Caki2 (cell line): ENCODE measurements around the gene FGGY. TPM values are rescaled to one million over a fixed set of nuclear protein-coding genes. Genes with fewer than 3 reads are reported as not detected.

Experiments used
- DNase-seq: peaks from one replicate; pipeline ENCODE4 v3.0.0-alpha.2; 2015; ENCODE audit warnings: low read depth
- in situ Hi-C: cut with HindIII; loops from 2 replicates; pipeline ENCODE4 v1.10.0; 2016; ENCODE audit warnings: low sequenced_read_pairs, low pct_unique_long_range_greater_than_20kb, mixed read lengths
- total RNA-seq: library from RNA; depleted of rRNA; stranded (reverse); fragments of >200 nt; shearing (Covaris generic); gene quantifications from 2 replicates; pipeline ENCODE4 v1.2.3, GENCODE V29; 2014; ENCODE audit warnings: low replicate concordance

Gene FGGY
- total RNA-seq, 1 experiment from 2014 or later: 26.2 TPM

- DNase-seq: no peak
- in situ Hi-C loops: no loop called here
Measured at GRCh38 chr1:59752556-59753414, 455.9 kb downstream of the FGGY start.

- DNase-seq: no peak
Measured at GRCh38 chr1:59755069-59755685, 458.3 kb downstream of the FGGY start.

GRCh38 chr1:59757197-59757747, 460.4 kb downstream of the FGGY start:
- in situ Hi-C loops: no loop called here
- DNase-seq: no peak

More at GRCh38 chr1:59755069-59755685, 458.3 kb downstream of the FGGY start:
- in situ Hi-C loops: no loop called here

- DNase-seq: peak; percentile 74
- in situ Hi-C loops: no loop called here
Measured at GRCh38 chr1:59759156-59759925, 462.4 kb downstream of the FGGY start.

GRCh38 chr1:59761443-59761842, 464.5 kb downstream of the FGGY start:
- DNase-seq: no peak
- in situ Hi-C loops: no loop called here

- in situ Hi-C loops: no loop called here
- no peak for DNase-seq
Measured at GRCh38 chr1:59763418-59763817, 466.5 kb downstream of the FGGY start.

GRCh38 chr1:59765011-59765730, 468.3 kb downstream of the FGGY start:
- in situ Hi-C loops: no loop called here
- DNase-seq: no peak

- in situ Hi-C loops: no loop called here
- no peak for DNase-seq
Measured at GRCh38 chr1:59766227-59766855, 469.4 kb downstream of the FGGY start.

- no peak for DNase-seq
- in situ Hi-C loops: no loop called here
Measured at GRCh38 chr1:59767119-59767518, 470.2 kb downstream of the FGGY start.

- no peak for DNase-seq
- in situ Hi-C loops: no loop called here
Measured at GRCh38 chr1:59768792-59769735, 472.2 kb downstream of the FGGY start.

GRCh38 chr1:59769736-59770095, 472.8 kb downstream of the FGGY start:
- in situ Hi-C loops: no loop called here

GRCh38 chr1:59771361-59771760, 474.5 kb downstream of the FGGY start:
- DNase-seq: no peak
- in situ Hi-C loops: no loop called here

More at GRCh38 chr1:59769736-59770095, 472.8 kb downstream of the FGGY start:
- DNase-seq: no peak

- DNase-seq: no peak
- in situ Hi-C loops: no loop called here
Measured at GRCh38 chr1:59775480-59775879, 478.6 kb downstream of the FGGY start.

- in situ Hi-C loops: no loop called here
- DNase-seq: no peak
Measured at GRCh38 chr1:59776960-59777852, 480.3 kb downstream of the FGGY start.

- no peak for DNase-seq
- in situ Hi-C loops: no loop called here
Measured at GRCh38 chr1:59779949-59780348, 483.1 kb downstream of the FGGY start.

- in situ Hi-C loops: no loop called here
Measured at GRCh38 chr1:59788825-59789224, 491.9 kb downstream of the FGGY start.

More at GRCh38 chr1:59788825-59789224, 491.9 kb downstream of the FGGY start:
- no peak for DNase-seq
